Bronchial epithelial cell (primary cell): ENCODE data around the gene IRS2. TPM values are rescaled to one million over a fixed set of nuclear protein-coding genes. Genes with fewer than 3 reads are reported as not detected.
A peak's percentile ranks its signal among the peaks of the same experiment; 100 is the strongest.

Experiments used
- DNase-seq: peaks from one replicate; pipeline ENCODE4 v3.0.0-alpha.2; 2010; ENCODE audit warnings: low read depth
- FAIRE-seq: peaks from 2 replicates; lab custom pipeline; 2011; peaks lifted over from hg19 to GRCh38; lab: Jason Lieb, UNC
- H3K27me3 ChIP-seq: 2 replicates; pipeline ENCODE4 v1.5.1; 2011; ENCODE audit warnings: low read length; ENCODE audit not compliant: control insufficient read depth, insufficient read depth
- H3K36me3 ChIP-seq: 2 replicates; pipeline ENCODE4 v1.5.1; 2011; ENCODE audit warnings: low read length; ENCODE audit not compliant: control insufficient read depth, insufficient read depth
- H3K4me3 ChIP-seq: 2 replicates; pipeline ENCODE4 v1.5.1; 2011; ENCODE audit warnings: mild to moderate bottlenecking, low read depth, low read length, control low read depth
- total RNA-seq: library from RNA; depleted of rRNA; stranded (reverse); fragments of >200 nt; gene quantifications from 2 replicates; pipeline ENCODE4 v1.2.1, GENCODE V29; 2014
- TF ChIP-seq, protein P1 (sequence below): IDR thresholded peaks from 2 replicates; pipeline ENCODE4 v1.5.1; 2011; ENCODE audit warnings: mild to moderate bottlenecking, moderate library complexity, low read length, control low read depth, inconsistent platforms; ENCODE audit not compliant: insufficient read depth, severe bottlenecking

Gene IRS2
- total RNA-seq, 1 donor from 2014 or later, result 6.8 TPM

DNA sequence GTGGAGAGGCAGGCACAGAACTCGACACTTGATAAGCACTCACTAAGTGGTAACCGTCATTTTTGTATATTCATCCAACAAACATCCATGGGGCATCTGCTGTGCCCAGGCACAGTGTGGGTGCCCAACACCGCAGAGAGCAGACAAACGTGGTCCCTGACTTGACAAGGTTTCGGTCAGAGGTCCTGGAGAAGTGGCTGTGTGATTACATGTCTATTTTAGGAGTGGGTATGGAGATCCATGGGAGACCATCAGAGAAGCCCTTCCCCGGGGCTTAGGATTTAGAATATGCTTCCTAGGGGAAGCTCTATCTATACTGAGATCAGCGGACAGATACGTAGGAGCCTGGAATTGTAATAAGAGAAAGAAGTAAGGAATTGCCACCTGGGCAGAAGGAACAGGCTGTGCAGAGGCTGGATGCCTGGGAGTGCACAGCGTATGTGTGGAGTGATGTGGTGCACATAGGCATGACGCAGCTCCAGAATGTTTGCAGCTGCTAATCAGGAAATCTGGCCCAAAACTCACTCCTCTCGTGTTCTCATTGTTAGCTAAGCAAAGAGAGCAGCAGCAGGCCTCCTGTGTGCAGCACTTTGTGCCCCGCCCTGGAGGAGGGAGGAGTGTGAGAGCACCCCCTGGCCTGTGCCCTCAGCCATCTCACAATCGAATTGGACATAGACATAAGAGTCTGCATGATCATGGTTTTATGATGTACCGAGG is 23.0 kb upstream of the IRS2 start:
- TF ChIP-seq, protein P1, sequence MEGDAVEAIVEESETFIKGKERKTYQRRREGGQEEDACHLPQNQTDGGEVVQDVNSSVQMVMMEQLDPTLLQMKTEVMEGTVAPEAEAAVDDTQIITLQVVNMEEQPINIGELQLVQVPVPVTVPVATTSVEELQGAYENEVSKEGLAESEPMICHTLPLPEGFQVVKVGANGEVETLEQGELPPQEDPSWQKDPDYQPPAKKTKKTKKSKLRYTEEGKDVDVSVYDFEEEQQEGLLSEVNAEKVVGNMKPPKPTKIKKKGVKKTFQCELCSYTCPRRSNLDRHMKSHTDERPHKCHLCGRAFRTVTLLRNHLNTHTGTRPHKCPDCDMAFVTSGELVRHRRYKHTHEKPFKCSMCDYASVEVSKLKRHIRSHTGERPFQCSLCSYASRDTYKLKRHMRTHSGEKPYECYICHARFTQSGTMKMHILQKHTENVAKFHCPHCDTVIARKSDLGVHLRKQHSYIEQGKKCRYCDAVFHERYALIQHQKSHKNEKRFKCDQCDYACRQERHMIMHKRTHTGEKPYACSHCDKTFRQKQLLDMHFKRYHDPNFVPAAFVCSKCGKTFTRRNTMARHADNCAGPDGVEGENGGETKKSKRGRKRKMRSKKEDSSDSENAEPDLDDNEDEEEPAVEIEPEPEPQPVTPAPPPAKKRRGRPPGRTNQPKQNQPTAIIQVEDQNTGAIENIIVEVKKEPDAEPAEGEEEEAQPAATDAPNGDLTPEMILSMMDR, result no peak
- FAIRE-seq (peak; percentile 28), DNase-seq (no peak)
- H3K4me3 ChIP-seq, result no peak overlapping the region
- H3K36me3 ChIP-seq, result no peaks in the 10 kb centered on the region
- H3K27me3 ChIP-seq, result no peaks in the 10 kb centered on the region

DNA sequence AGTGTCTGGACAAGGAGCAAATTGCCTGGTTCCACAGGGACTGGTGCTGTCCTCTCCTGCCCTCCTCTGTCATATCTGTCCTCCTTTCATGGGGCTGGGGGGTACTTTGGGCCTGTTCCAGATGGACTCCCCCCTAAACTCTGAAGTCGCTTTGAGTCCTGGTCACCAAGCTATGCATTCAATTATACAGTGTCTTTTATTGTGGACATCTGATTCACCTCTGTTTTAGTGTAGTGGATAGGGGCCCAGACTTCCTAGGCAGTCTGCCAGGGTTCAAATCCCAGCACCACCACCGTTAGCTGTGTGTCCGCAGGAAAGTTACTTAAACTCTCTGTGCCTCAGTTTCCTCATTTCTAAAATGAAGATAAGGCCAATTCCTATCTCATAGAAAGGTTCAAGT is 21.0 kb upstream of the IRS2 start:
- FAIRE-seq (no peak), DNase-seq (no peak)
- TF ChIP-seq, protein P1, result no peak
- no peaks in the 10 kb centered on the region for H3K27me3 ChIP-seq
- H3K4me3 ChIP-seq, result no peak overlapping the region
- no peaks in the 10 kb centered on the region for H3K36me3 ChIP-seq

DNA sequence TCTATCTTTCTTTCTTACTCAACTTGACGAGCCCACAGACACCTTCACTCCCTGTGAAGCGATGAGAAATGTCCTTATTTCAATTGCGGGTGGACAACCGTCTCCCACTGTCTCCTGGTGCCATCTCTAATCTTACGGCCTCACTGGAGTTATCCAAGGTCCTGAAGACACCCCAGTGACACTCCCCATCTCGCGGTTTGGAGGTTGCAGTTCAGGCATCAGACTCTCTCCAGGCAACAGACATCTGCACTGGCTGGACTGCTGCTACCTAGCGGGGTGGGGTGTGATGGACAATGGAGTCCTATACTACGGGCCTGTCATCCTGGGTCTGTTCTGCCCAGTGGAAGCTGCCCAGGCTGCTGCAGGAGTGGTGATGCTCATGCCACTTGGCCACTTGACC is 18.3 kb upstream of the IRS2 start:
- Histone ChIP-seq H3K36me3 (no peaks in the 10 kb centered on the region), H3K27me3 (no peaks in the 10 kb centered on the region), H3K4me3 (no peak overlapping the region)
- TF ChIP-seq, protein P1, result no peak
- no peak for DNase-seq
- peak; percentile 7 for FAIRE-seq

DNA sequence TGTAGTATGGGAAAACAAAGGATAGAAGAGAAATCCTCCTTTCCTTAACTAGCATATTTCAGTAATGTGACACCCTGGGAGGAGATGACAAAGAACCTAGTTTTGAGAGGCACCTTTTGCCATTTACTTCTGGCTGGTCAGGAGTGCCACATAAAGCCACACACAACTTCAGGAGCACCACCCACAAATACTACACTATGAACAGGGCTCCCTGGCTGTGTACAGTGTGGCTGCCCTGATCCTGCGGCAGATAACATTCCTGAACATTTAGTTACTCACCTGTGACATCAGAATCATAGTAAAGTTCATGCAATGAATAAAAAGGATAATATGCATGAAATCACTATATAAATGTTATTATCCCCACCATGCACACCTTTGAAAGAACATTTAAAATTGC is 17.4 kb upstream of the IRS2 start:
- no peak overlapping the region for H3K4me3 ChIP-seq
- FAIRE-seq (no peak), DNase-seq (no peak)
- no peaks in the 10 kb centered on the region for H3K27me3 ChIP-seq
- TF ChIP-seq, protein P1, result no peak
- H3K36me3 ChIP-seq, result no peaks in the 10 kb centered on the region

DNA sequence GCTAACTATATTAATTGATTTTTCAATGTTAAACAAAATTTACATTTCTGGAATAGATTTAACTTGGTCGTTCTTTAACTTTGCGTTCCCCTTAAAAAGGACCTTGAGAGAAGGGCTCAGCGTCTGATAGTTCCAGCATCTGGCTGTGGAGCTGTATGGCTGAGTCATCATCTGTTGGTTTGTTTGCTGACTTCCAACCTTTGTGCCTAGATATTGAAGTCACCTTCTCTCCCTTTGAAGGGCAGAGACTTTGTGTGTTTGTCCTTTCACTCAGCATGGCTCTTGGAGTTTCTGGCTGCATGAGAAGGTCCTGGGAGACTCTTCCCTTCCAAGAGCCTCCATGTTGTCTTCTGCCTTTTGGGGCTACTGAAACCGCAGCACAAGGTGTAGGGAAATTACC is 16.6 kb upstream of the IRS2 start:
- H3K36me3 ChIP-seq, result no peaks in the 10 kb centered on the region
- TF ChIP-seq, protein P1, result no peak
- H3K4me3 ChIP-seq, result no peak overlapping the region
- H3K27me3 ChIP-seq, result no peaks in the 10 kb centered on the region
- DNase-seq, result no peak
- no peak for FAIRE-seq

DNA sequence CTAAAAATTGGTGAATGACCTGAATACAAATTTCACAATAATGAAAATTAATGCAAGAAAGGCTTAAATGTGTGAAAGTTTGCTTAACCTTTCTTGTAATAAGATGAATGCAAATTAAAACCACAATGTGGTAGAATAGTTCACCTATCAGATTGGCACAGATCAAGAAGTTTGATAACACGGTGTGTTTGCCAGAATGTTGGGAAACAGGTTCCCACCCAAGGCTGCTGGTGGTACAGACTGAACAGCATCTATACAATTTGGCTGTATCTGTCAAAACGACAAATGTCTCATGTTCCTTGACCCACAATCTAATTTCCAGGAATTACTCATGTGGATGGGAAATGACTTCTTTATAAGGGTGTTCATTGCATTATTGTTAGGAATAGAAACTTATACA is 8.6 kb upstream of the IRS2 start:
- Histone ChIP-seq H3K36me3 (no peaks in the 10 kb centered on the region), H3K4me3 (no peak overlapping the region), H3K27me3 (no peaks in the 10 kb centered on the region)
- no peak for FAIRE-seq
- no peak for DNase-seq
- TF ChIP-seq, protein P1, result no peak
